ENCODE results near the gene REV1. TPM values are rescaled to one million over a fixed set of nuclear protein-coding genes. Genes with fewer than 3 reads are reported as not detected.

REV1 gene
- total RNA-seq, 2 experiments from 2014 or later = 51.6 to 68.1 TPM

- BruUV-seq (replicated peaks) = no TSS peak
- Histone ChIP-seq H3K36me3 (ENCODE audit: insufficient read depth, low read length) (peaks cover 99% of the 10 kb centered on the region), H2AFZ (ENCODE audit: low read length) (no peak overlapping the region), H3K4me3 (ENCODE audit: low read depth, low read length, poor library complexity, severe bottlenecking) (no peak overlapping the region), H3K9me3 (ENCODE audit: low read length) (no peaks in the 10 kb centered on the region), H4K20me1 (ENCODE audit: insufficient read depth, low read length) (no peaks in the 10 kb centered on the region), H3K4me2 (ENCODE audit: low read length) (no peak overlapping the region), H3K79me2 (ENCODE audit: insufficient read depth, low read depth, low read length) (no peaks in the 10 kb centered on the region), H3K9me2 (ENCODE audit: insufficient read depth, low read length) (no peaks in the 10 kb centered on the region), H3K4me1 (ENCODE audit: insufficient read depth, low read length, poor library complexity, severe bottlenecking) (no peaks in the 10 kb centered on the region), H3K27ac (ENCODE audit: low read depth, low read length, poor library complexity, severe bottlenecking) (no peak overlapping the region)
- TF ChIP-seq EZH2phosphoT487 (IDR thresholded peaks at IDR 0.05; ENCODE audit: borderline replicate concordance, low read depth, low read length) (no peak), CTCF (conservative IDR thresholded peaks at IDR 0.05; ENCODE audit: low read length) (no peak)
- no peak for DNase-seq (ENCODE audit: low spot score)
- CTCF ChIA-PET (ENCODE audit: unreplicated experiment) = no interaction called here
- POLR2A ChIA-PET = no interaction called here
- intact Hi-C loops (cut with micrococcal nuclease; ENCODE audit: unreplicated experiment) = no loop called here
These were observed 91.5 kb downstream of the REV1 start for GRCh38 chr2:99398303-99398702.

- intact Hi-C loops (cut with micrococcal nuclease; ENCODE audit: unreplicated experiment) = no loop called here
- H3K27ac ChIP-seq (ENCODE audit: low read depth, low read length, poor library complexity, severe bottlenecking) = no peak overlapping the region
- H3K79me2 ChIP-seq (ENCODE audit: insufficient read depth, low read depth, low read length) = no peaks in the 10 kb centered on the region
- BruUV-seq (replicated peaks) = no TSS peak
- no peaks in the 10 kb centered on the region for H4K20me1 ChIP-seq (ENCODE audit: insufficient read depth, low read length)
- POLR2A ChIA-PET = no interaction called here
- H3K4me1 ChIP-seq (ENCODE audit: insufficient read depth, low read length, poor library complexity, severe bottlenecking) = no peaks in the 10 kb centered on the region
- no peak overlapping the region for H3K4me2 ChIP-seq (ENCODE audit: low read length)
- peaks cover 99% of the 10 kb centered on the region for H3K36me3 ChIP-seq (ENCODE audit: insufficient read depth, low read length)
- no peak overlapping the region for H2AFZ ChIP-seq (ENCODE audit: low read length)
- no peak for DNase-seq (ENCODE audit: low spot score)
- H3K4me3 ChIP-seq (ENCODE audit: low read depth, low read length, poor library complexity, severe bottlenecking) = no peak overlapping the region
- H3K9me3 ChIP-seq (ENCODE audit: low read length) = no peaks in the 10 kb centered on the region
- CTCF ChIA-PET (ENCODE audit: unreplicated experiment) = no interaction called here
- H3K9me2 ChIP-seq (ENCODE audit: insufficient read depth, low read length) = no peaks in the 10 kb centered on the region
- TF ChIP-seq EZH2phosphoT487 (IDR thresholded peaks at IDR 0.05; ENCODE audit: borderline replicate concordance, low read depth, low read length) = no peak
- no peak for TF ChIP-seq CTCF (conservative IDR thresholded peaks at IDR 0.05; ENCODE audit: low read length)
These were observed 92.4 kb downstream of the REV1 start for GRCh38 chr2:99397266-99397920.

GRCh38 chr2:99395589-99396130 lies 94.2 kb downstream of the REV1 start:
- CTCF ChIA-PET (ENCODE audit: unreplicated experiment) = no interaction called here

More at GRCh38 chr2:99395589-99396130, 94.2 kb downstream of the REV1 start:
- Histone ChIP-seq H3K36me3 (ENCODE audit: insufficient read depth, low read length) (peaks cover 97% of the 10 kb centered on the region), H3K9me3 (ENCODE audit: low read length) (no peaks in the 10 kb centered on the region), H3K79me2 (ENCODE audit: insufficient read depth, low read depth, low read length) (no peaks in the 10 kb centered on the region), H3K4me3 (ENCODE audit: low read depth, low read length, poor library complexity, severe bottlenecking) (no peak overlapping the region), H4K20me1 (ENCODE audit: insufficient read depth, low read length) (no peaks in the 10 kb centered on the region), H3K27ac (ENCODE audit: low read depth, low read length, poor library complexity, severe bottlenecking) (no peak overlapping the region), H3K4me1 (ENCODE audit: insufficient read depth, low read length, poor library complexity, severe bottlenecking) (no peaks in the 10 kb centered on the region), H3K4me2 (ENCODE audit: low read length) (no peak overlapping the region), H2AFZ (ENCODE audit: low read length) (no peak overlapping the region), H3K9me2 (ENCODE audit: insufficient read depth, low read length) (no peaks in the 10 kb centered on the region)
- POLR2A ChIA-PET = interaction anchor here (0.6 kb wide), 1 partner anchor 943 kb away, joined by 3 read pairs; no protein-coding TSS in a partner anchor
- TF ChIP-seq CTCF (conservative IDR thresholded peaks at IDR 0.05; ENCODE audit: low read length) = no peak
- no peak for TF ChIP-seq EZH2phosphoT487 (IDR thresholded peaks at IDR 0.05; ENCODE audit: borderline replicate concordance, low read depth, low read length)
- DNase-seq (ENCODE audit: low spot score) = no peak
- BruUV-seq (replicated peaks) = no TSS peak
- intact Hi-C loops (cut with micrococcal nuclease; ENCODE audit: unreplicated experiment) = no loop called here
